ENCODE measurements around the gene GRIA4. TPM values are rescaled to one million over a fixed set of nuclear protein-coding genes. Genes with fewer than 3 reads are reported as not detected.
A peak's percentile ranks its signal among the peaks of the same experiment; 100 is the strongest.

The GRIA4 gene
- total RNA-seq, 6 donors from 2014 or later, result not detected

GRCh38 chr11:106014620-106015019, 404.7 kb downstream of the GRIA4 start:
- Histone ChIP-seq H3K9me3 (no peaks in the 10 kb centered on the region), H3K36me3 (peaks cover 0 to 19% (median 11%) of the 10 kb centered on the region in 4 donors), H3K27ac (no peak overlapping the region), H3K4me3 (no peak overlapping the region), H3K4me1 (peaks cover 6 to 26% (median 17%) of the 10 kb centered on the region in 4 donors), H3K27me3 (no peaks in the 10 kb centered on the region)
- WGBS, 2 donors, result 83 to 93% methylated on average over 2 of the region's 2 CpGs
- TF ChIP-seq CTCF (IDR thresholded peaks at IDR 0.05) (no peak), POLR2A (IDR thresholded peaks at IDR 0.05) (no peak), POLR2AphosphoS5 (IDR thresholded peaks at IDR 0.05) (no peak), EP300 (IDR thresholded peaks at IDR 0.05) (no peak)
- DNase-seq (no peak), ATAC-seq (ENCODE audit: low FRiP score in 2 of 2) (no peak)

GRCh38 chr11:106015066-106015465, 405.2 kb downstream of the GRIA4 start:
- WGBS, 2 donors, result 61 to 65% methylated on average over 2 of the region's 2 CpGs
- Histone ChIP-seq H3K27me3 (no peaks in the 10 kb centered on the region), H3K9me3 (no peaks in the 10 kb centered on the region), H3K36me3 (peaks cover 0 to 14% (median 7%) of the 10 kb centered on the region in 4 donors), H3K27ac (no peak overlapping the region), H3K4me3 (no peak overlapping the region), H3K4me1 (peaks cover 6 to 31% (median 19%) of the 10 kb centered on the region in 4 donors)
- TF ChIP-seq EP300 (IDR thresholded peaks at IDR 0.05), result no peak
- TF ChIP-seq CTCF (IDR thresholded peaks at IDR 0.05), result no peak
- no peak for TF ChIP-seq POLR2AphosphoS5 (IDR thresholded peaks at IDR 0.05)
- no peak for TF ChIP-seq POLR2A (IDR thresholded peaks at IDR 0.05)
- ATAC-seq (ENCODE audit: low FRiP score in 2 of 2), result no peak
- DNase-seq, result no peak

GRCh38 chr11:106017093-106017492, 407.2 kb downstream of the GRIA4 start:
- peaks cover 13 to 43% (median 31%) of the 10 kb centered on the region in 4 donors for H3K4me1 ChIP-seq
- no peaks in the 10 kb centered on the region for H3K27me3 ChIP-seq
- no peak overlapping the region for H3K4me3 ChIP-seq
- DNase-seq, result no peak
- no peaks in the 10 kb centered on the region for H3K9me3 ChIP-seq
- H3K36me3 ChIP-seq, result peaks cover 0 to 5% (median 0%) of the 10 kb centered on the region in 4 donors
- no peak for TF ChIP-seq POLR2A (IDR thresholded peaks at IDR 0.05)
- WGBS, 2 donors, result 67 to 73% methylated on average over 2 of the region's 2 CpGs
- ATAC-seq (ENCODE audit: low FRiP score in 2 of 2), result no peak
- no peak overlapping the region for H3K27ac ChIP-seq

DNA sequence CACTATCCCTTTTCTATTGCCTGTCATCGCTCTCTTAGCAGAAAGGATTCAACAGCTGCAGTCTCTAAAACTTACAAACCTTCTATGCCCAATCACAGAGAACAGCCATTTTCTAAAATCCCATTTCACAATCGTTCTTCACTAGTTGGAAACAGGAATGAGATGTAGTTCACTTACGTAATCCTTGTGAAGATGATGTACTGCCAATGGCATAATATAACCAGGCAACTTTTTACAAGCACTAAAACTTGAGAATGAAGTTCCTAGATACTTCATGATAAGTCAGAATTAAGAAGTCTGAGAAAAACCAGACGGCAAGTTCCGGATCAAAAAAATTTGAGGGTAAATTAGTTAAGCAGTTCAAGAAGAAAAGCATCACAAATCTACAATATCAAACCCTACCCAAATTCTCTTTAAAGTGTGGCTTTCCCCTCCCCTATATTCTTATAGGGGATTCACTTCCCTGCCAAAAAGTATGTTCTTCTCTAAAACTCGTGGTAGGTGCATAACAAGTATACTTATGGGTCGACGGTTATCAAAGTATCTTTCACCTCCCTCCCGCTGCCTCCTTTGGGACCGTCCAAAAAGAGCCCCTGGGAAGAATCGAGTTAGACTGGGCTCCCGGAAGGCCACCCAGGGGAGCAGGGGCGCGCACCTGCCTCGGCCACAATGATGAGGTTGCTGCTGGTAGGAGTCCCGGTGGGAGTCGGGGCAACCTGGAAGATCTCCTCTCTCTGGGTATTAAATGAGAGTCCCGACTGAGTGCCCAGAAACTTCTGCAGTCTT, 411.5 kb downstream of the GRIA4 start:
- ATAC-seq (ENCODE audit: low FRiP score in 2 of 2) (peak in 1 of 2 donors; percentile 17), DNase-seq (no peak)
- H3K4me3 ChIP-seq, result peak overlapping the region; percentile 67 to 97 (median 94)
- H3K9me3 ChIP-seq, result no peaks in the 10 kb centered on the region
- no peaks in the 10 kb centered on the region for H3K27me3 ChIP-seq
- no peaks in the 10 kb centered on the region for H3K36me3 ChIP-seq
- peak overlapping the region; percentile 61 to 90 (median 84) for H3K27ac ChIP-seq
- TF ChIP-seq POLR2AphosphoS5 (IDR thresholded peaks at IDR 0.05) (no peak), POLR2A (IDR thresholded peaks at IDR 0.05) (no peak), EP300 (IDR thresholded peaks at IDR 0.05) (no peak), CTCF (IDR thresholded peaks at IDR 0.05) (no peak)
- peaks cover 13 to 44% (median 32%) of the 10 kb centered on the region in 4 donors for H3K4me1 ChIP-seq
- WGBS, 2 donors, result 18 to 40% methylated on average over 8 to 17 of the region's 18 CpGs

GRCh38 chr11:106021967-106022794, 412.3 kb downstream of the GRIA4 start, which contains the start of gene MSANTD4:
Gene MSANTD4 (minus strand): TSS chr11:106022240. CDS start chr11:106010917, 11,323 bp downstream.
- Histone ChIP-seq H3K27ac (peak within 1 kb of the TSS; percentile 73 to 90 (median 84)), H3K27me3 (no peaks in the 10 kb centered on the region), H3K4me1 (peaks cover 13 to 37% (median 29%) of the 10 kb centered on the region in 4 donors), H3K4me3 (peak within 1 kb of the TSS; percentile 67 to 97 (median 94)), H3K9me3 (no peaks in the 10 kb centered on the region), H3K36me3 (no peaks in the 10 kb centered on the region)
- ATAC-seq (ENCODE audit: low FRiP score in 2 of 2) (peak; percentile 100), DNase-seq (peak; percentile 93 to 99)
- TF ChIP-seq CTCF (IDR thresholded peaks at IDR 0.05) (peak in 4 of 6 experiments; percentile 24 to 41 (median 32)), POLR2AphosphoS5 (IDR thresholded peaks at IDR 0.05) (peak; percentile 67 to 72), EP300 (IDR thresholded peaks at IDR 0.05) (no peak), POLR2A (IDR thresholded peaks at IDR 0.05) (peak in 3 of 4 donors; percentile 17 to 70 (median 47))
- WGBS, 2 donors, result 2 to 3% methylated on average over 16 to 44 of the region's 48 CpGs

All from upper lobe of left lung (tissue), 6 donors.